Right atrium auricular region (tissue), 2 donors: ENCODE data around the gene FERMT3. TPM values are rescaled to one million over a fixed set of nuclear protein-coding genes. Genes with fewer than 3 reads are reported as not detected.

Source experiments
- DNase-seq: peaks from one replicate; pipeline ENCODE4 v3.0.0-alpha.2; 2019; ENCODE audit warnings: low spot score
- H3K27ac ChIP-seq, 2 donors: fragments of 200-600 bp; sonication (generic); 1 replicate in 1 of 2; 2 replicates in 1 of 2; pipeline ENCODE4 v1.5.1; 2016 to 2019
- H3K27me3 ChIP-seq, 2 donors: fragments of 200-600 bp; sonication (generic); one replicate each; pipeline versions ENCODE4 v1.5.1 to v1.6.0; 2017 to 2019
- H3K36me3 ChIP-seq: fragments of 200-600 bp; sonication (generic); one replicate; pipeline ENCODE4 v1.5.1; 2016
- H3K4me1 ChIP-seq, 2 donors: fragments of 200-600 bp; sonication (generic); one replicate each; pipeline versions ENCODE4 v1.5.1 to v1.6.0; 2017 to 2019
- H3K4me3 ChIP-seq, 2 donors: fragments of 200-600 bp; sonication (generic); 1 replicate in 1 of 2; 2 replicates in 1 of 2; pipeline ENCODE4 v1.5.1; 2017 to 2019; ENCODE audit warnings: mild to moderate bottlenecking in 1 of 2, moderate library complexity in 1 of 2
- H3K9me3 ChIP-seq, 2 donors: fragments of 200-600 bp; sonication (generic); one replicate each; pipeline ENCODE4 v1.5.1; 2019
- total RNA-seq, 2 donors: library from RNA; depleted of rRNA; stranded (reverse); fragments of >200 nt; gene quantifications; one replicate each; pipeline ENCODE4 v1.1.0, GENCODE V29; 2016
- TF ChIP-seq, protein P1 (sequence below), 2 donors: fragments of 200-600 bp; sonication (generic); IDR thresholded peaks; one replicate each; pipeline ENCODE4 v1.5.1; 2019; ENCODE audit warnings: antibody characterized with exemption in 2 of 2

Gene FERMT3
- total RNA-seq, 2 donors from 2014 or later, result 6.3 to 19.4 TPM

DNA sequence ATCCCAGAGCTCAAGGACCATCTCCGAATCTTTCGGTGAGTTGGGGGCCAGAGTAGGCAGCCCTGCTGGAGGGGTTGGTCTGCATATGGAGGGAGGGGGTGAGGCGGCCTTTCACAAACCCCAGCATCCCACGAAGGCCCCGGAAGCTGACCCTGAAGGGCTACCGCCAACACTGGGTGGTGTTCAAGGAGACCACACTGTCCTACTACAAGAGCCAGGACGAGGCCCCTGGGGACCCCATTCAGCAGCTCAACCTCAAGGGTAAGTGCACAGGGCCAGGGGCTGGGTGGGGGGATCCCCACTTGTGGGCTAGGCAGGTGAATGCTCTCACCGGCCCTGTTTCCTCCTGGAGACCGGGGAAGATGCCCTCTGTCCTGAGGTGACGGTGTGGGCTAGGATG lies 13.2 kb downstream of the FERMT3 start:
- no peaks in the 10 kb centered on the region for H3K9me3 ChIP-seq
- no peak overlapping the region for H3K27ac ChIP-seq
- TF ChIP-seq, protein P1, sequence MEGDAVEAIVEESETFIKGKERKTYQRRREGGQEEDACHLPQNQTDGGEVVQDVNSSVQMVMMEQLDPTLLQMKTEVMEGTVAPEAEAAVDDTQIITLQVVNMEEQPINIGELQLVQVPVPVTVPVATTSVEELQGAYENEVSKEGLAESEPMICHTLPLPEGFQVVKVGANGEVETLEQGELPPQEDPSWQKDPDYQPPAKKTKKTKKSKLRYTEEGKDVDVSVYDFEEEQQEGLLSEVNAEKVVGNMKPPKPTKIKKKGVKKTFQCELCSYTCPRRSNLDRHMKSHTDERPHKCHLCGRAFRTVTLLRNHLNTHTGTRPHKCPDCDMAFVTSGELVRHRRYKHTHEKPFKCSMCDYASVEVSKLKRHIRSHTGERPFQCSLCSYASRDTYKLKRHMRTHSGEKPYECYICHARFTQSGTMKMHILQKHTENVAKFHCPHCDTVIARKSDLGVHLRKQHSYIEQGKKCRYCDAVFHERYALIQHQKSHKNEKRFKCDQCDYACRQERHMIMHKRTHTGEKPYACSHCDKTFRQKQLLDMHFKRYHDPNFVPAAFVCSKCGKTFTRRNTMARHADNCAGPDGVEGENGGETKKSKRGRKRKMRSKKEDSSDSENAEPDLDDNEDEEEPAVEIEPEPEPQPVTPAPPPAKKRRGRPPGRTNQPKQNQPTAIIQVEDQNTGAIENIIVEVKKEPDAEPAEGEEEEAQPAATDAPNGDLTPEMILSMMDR (IDR thresholded peaks at IDR 0.05), result no peak
- peaks cover 17% of the 10 kb centered on the region for H3K36me3 ChIP-seq
- no peak for DNase-seq
- H3K4me1 ChIP-seq, result peaks cover 0 to under 1% of the 10 kb centered on the region in 2 donors
- no peak overlapping the region for H3K4me3 ChIP-seq
- H3K27me3 ChIP-seq, result no peaks in the 10 kb centered on the region

DNA sequence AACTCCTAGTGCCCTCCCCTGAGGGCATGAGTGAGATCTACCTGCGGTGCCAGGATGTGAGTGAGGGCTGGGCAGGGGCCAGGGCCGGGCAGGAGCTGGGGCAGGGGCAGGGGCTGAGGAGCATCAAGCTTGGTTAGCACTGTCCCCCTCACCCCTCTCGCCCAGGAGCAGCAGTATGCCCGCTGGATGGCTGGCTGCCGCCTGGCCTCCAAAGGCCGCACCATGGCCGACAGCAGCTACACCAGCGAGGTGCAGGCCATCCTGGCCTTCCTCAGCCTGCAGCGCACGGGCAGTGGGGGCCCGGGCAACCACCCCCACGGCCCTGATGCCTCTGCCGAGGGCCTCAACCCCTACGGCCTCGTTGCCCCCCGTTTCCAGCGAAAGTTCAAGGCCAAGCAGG lies 13.8 kb downstream of the FERMT3 start:
- H3K4me3 ChIP-seq, result no peak overlapping the region
- DNase-seq, result no peak
- peaks cover 0 to 6% of the 10 kb centered on the region in 2 donors for H3K4me1 ChIP-seq
- no peak overlapping the region for H3K27ac ChIP-seq
- peaks cover 17% of the 10 kb centered on the region for H3K36me3 ChIP-seq
- TF ChIP-seq, protein P1 (IDR thresholded peaks at IDR 0.05), result no peak
- H3K9me3 ChIP-seq, result no peaks in the 10 kb centered on the region
- H3K27me3 ChIP-seq, result no peaks in the 10 kb centered on the region

DNA sequence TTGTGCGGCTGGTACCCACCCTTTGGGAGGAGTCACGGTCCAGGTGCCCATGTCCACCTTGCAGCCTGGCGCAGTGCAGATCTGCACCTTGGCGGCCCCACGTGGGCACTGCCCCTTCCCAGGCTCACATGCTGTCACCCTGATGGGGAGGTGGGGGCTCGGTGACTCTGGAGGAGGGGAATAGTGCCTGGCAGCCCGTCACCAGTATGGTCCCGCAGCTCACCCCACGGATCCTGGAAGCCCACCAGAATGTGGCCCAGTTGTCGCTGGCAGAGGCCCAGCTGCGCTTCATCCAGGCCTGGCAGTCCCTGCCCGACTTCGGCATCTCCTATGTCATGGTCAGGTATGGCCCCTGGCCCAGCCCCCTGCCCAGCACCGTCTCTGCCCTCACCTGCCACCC lies 14.3 kb downstream of the FERMT3 start:
- Histone ChIP-seq H3K27me3 (no peaks in the 10 kb centered on the region), H3K9me3 (no peaks in the 10 kb centered on the region), H3K4me1 (peaks cover 0 to 11% of the 10 kb centered on the region in 2 donors), H3K4me3 (no peak overlapping the region), H3K36me3 (peaks cover 17% of the 10 kb centered on the region), H3K27ac (no peak overlapping the region)
- TF ChIP-seq, protein P1 (IDR thresholded peaks at IDR 0.05), result no peak
- no peak for DNase-seq

DNA sequence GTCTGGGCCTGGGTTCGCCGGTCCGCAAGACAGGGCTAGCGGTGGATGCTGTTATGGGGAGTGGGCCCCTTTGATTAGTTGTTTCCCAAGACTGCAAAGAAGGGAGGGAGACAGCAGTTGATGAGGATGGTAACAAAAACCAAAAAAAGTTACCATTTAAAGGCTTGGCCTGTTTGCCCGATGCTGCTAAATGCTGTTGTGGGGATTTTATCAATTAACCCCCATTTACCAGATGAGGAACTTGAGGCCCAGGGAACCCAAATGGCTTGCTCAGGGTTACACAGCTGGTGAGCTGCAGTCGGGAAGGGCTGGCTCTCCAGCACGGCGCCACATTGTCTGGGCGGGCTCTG lies 16.1 kb downstream of the FERMT3 start:
- Histone ChIP-seq H3K9me3 (no peaks in the 10 kb centered on the region), H3K36me3 (peaks cover 17% of the 10 kb centered on the region), H3K4me1 (peaks cover 0 to 25% of the 10 kb centered on the region in 2 donors), H3K27me3 (no peaks in the 10 kb centered on the region), H3K27ac (no peak overlapping the region), H3K4me3 (no peak overlapping the region)
- TF ChIP-seq, protein P1 (IDR thresholded peaks at IDR 0.05), result no peak
- no peak for DNase-seq

- Histone ChIP-seq H3K27ac (no peak overlapping the region), H3K36me3 (peaks cover 17% of the 10 kb centered on the region), H3K4me1 (peaks cover 0 to 30% of the 10 kb centered on the region in 2 donors), H3K4me3 (no peak overlapping the region), H3K9me3 (no peaks in the 10 kb centered on the region), H3K27me3 (no peaks in the 10 kb centered on the region)
- DNase-seq, result no peak
- TF ChIP-seq, protein P1 (IDR thresholded peaks at IDR 0.05), result no peak
Observed at GRCh38 chr11:64223001-64223651, 16.6 kb downstream of the FERMT3 start.
